K562 (cell line): Measurements from ENCODE around the gene SKIC2. TPM values are rescaled to one million over a fixed set of nuclear protein-coding genes. Genes with fewer than 3 reads are reported as not detected.

ENCODE experiments used
- CBX8 ChIP-seq: fragments of 200-600 bp; sonication (generic); IDR thresholded peaks from 2 replicates; pipeline ENCODE4 v1.6.1; 2012; ENCODE audit warnings: borderline replicate concordance, mixed run types, low read depth, mild to moderate bottlenecking, moderate library complexity, mixed read lengths, low read length, control low read depth, inconsistent platforms; ENCODE audit not compliant: poor library complexity, severe bottlenecking; ENCODE audit errors: extremely low read depth
- CHD2 ChIP-seq: IDR thresholded peaks from 2 replicates; pipeline ENCODE4 v1.6.1; 2011; ENCODE audit warnings: low read depth, low read length
- FOXP1 ChIP-seq: sonication (generic); formaldehyde crosslinking; IDR thresholded peaks from 2 replicates; pipeline ENCODE4 v1.8.0; 2022; ENCODE audit warnings: mild to moderate bottlenecking, missing genetic modification reagents
- HDAC1 ChIP-seq, 2 experiments: fragments of 450-650 bp; IDR thresholded peaks; 2 replicates each; pipeline ENCODE4 v1.6.1; 2016 to 2017; ENCODE audit warnings: inconsistent platforms in 1 of 2, mild to moderate bottlenecking in 1 of 2, moderate library complexity in 1 of 2
- HNRNPH1 ChIP-seq: fragments of 200-400 bp; formaldehyde crosslinking; optimal IDR thresholded peaks from 2 replicates; pipeline ENCODE3; 2017; ENCODE audit warnings: low read depth, mild to moderate bottlenecking, low read length, moderate library complexity
- JUNB ChIP-seq: fragments of 450-650 bp; formaldehyde crosslinking; conservative IDR thresholded peaks from 2 replicates; pipeline ENCODE4 v1.4.0; 2020; ENCODE audit warnings: mild to moderate bottlenecking
- KDM2B ChIP-seq: fragments of 250-450 bp; sonication (Bioruptor Pico); IDR thresholded peaks from 2 replicates; pipeline ENCODE4 v1.8.0; 2021; ENCODE audit warnings: mild to moderate bottlenecking, moderate library complexity
- MCM7 ChIP-seq, 2 experiments: fragments of 450-650 bp; IDR thresholded peaks; 2 replicates each; pipeline ENCODE4 v1.6.1; 2016 to 2018
- NFATC3 ChIP-seq: fragments of 450-650 bp; IDR thresholded peaks from 2 replicates; pipeline ENCODE4 v1.6.1; 2017; ENCODE audit warnings: mild to moderate bottlenecking
- NFIX ChIP-seq: fragments of 250-450 bp; sonication (Bioruptor Pico); IDR thresholded peaks from 2 replicates; pipeline ENCODE4 v1.4.0; 2020; ENCODE audit warnings: low read depth, mild to moderate bottlenecking, moderate library complexity
- NFXL1 ChIP-seq: fragments of 450-650 bp; formaldehyde crosslinking; IDR thresholded peaks from 2 replicates; pipeline ENCODE4 v1.4.0; 2021; ENCODE audit warnings: mild to moderate bottlenecking
- NR3C1 ChIP-seq: sonication (generic); formaldehyde crosslinking; IDR thresholded peaks from 2 replicates; pipeline ENCODE4 v1.8.1; 2022; ENCODE audit warnings: missing genetic modification reagents
- PTBP1 ChIP-seq: fragments of 200-400 bp; formaldehyde crosslinking; IDR thresholded peaks from 2 replicates; pipeline ENCODE4 v1.6.1; 2017; ENCODE audit warnings: low read depth, low read length
- PYGO2 ChIP-seq: fragments of 450-650 bp; IDR thresholded peaks from 2 replicates; pipeline ENCODE4 v1.6.1; 2016; ENCODE audit warnings: mild to moderate bottlenecking, missing genetic modification characterization, moderate library complexity, missing compliant biosample characterization
- SMARCA5 ChIP-seq: fragments of 450-650 bp; IDR thresholded peaks from 2 replicates; pipeline ENCODE4 v1.6.1; 2016
- SRSF3 ChIP-seq: fragments of 200-400 bp; formaldehyde crosslinking; IDR thresholded peaks from 2 replicates; pipeline ENCODE4 v1.6.1; 2016; ENCODE audit warnings: mild to moderate bottlenecking, low read length, moderate library complexity; ENCODE audit not compliant: insufficient read depth
- TAF9B ChIP-seq: fragments of 450-650 bp; IDR thresholded peaks from 2 replicates; pipeline ENCODE4 v1.6.1; 2018; ENCODE audit warnings: mild to moderate bottlenecking; ENCODE audit not compliant: partially characterized antibody
- ZFP30 ChIP-seq: fragments of 250-450 bp; sonication (Bioruptor Pico); IDR thresholded peaks from 2 replicates; pipeline ENCODE4 v1.8.0; 2022; ENCODE audit warnings: moderate library complexity, mild to moderate bottlenecking, inconsistent platforms, borderline replicate concordance
- ZFP36 ChIP-seq: fragments of 150-350 bp; IDR thresholded peaks from 2 replicates; pipeline ENCODE4 v1.6.1; 2018; ENCODE audit warnings: low read length, low read depth; ENCODE audit not compliant: partially characterized antibody
- ZNF146 ChIP-seq: IDR thresholded peaks from one replicate; pipeline ENCODE4 v1.6.1; 2018; ENCODE audit warnings: missing compliant biosample characterization; ENCODE audit not compliant: unreplicated experiment
- ZNF324 ChIP-seq: fragments of 250-450 bp; sonication (Bioruptor Pico); IDR thresholded peaks from 2 replicates; pipeline ENCODE4 v1.4.0; 2020; ENCODE audit warnings: mild to moderate bottlenecking
- ZNF695 ChIP-seq: fragments of 450-650 bp; formaldehyde crosslinking; IDR thresholded peaks from 2 replicates; pipeline ENCODE4 v1.4.0; 2020; ENCODE audit warnings: mild to moderate bottlenecking, moderate library complexity
- ZNF76 ChIP-seq: fragments of 250-450 bp; sonication (Bioruptor Pico); IDR thresholded peaks from 2 replicates; pipeline ENCODE4 v1.4.0; 2020; ENCODE audit warnings: mild to moderate bottlenecking, moderate library complexity, borderline replicate concordance
- polyA plus RNA-seq, 8 experiments: library from polyadenylated mRNA; depleted of rRNA in 4 of 8; stranded (reverse) in 5 of 8; unstranded in 3 of 8; fragments of >200 nt; fragmentation: Nextera tagmentation in 2 of 8; fragmentation: Illumina TruSeq in 1 of 8; extraction: Ambion mirVana in 2 of 8; extraction: Trizol in 1 of 8; gene quantifications; 2 replicates each; pipeline versions ENCODE4 v1.2.1 to v1.2.3, GENCODE V29; 2011 to 2014; ENCODE audit warnings: inconsistent platforms in 1 of 8, missing spikeins in 1 of 8
- total RNA-seq, 7 experiments: library from RNA; depleted of rRNA in 6 of 7; stranded (reverse); fragments of >200 nt in 6 of 7; fragmentation: Illumina TruSeq in 2 of 7; extraction: Trizol in 2 of 7; gene quantifications; 2 replicates each; pipeline versions ENCODE4 v1.2.1 to v1.2.3, GENCODE V29; 2011 to 2021; ENCODE audit warnings: low replicate concordance in 1 of 7
- TF ChIP-seq, protein P1 (sequence below): sonication (generic); formaldehyde crosslinking; IDR thresholded peaks from 2 replicates; pipeline ENCODE4 v1.4.0; 2020; ENCODE audit warnings: mild to moderate bottlenecking, missing genetic modification reagents
- TF ChIP-seq, protein P2 (sequence below): fragments of 250-450 bp; sonication (Bioruptor Pico); IDR thresholded peaks from 2 replicates; pipeline ENCODE4 v1.5.0; 2021; ENCODE audit warnings: mild to moderate bottlenecking, borderline replicate concordance

The SKIC2 gene
- total and polyA plus RNA-seq, 9 of the 15 experiments (the other 6 are each of a cell fraction or from before 2014, with no cell fraction given) = 3.3 to 94.6 (median 38.8) TPM

DNA sequence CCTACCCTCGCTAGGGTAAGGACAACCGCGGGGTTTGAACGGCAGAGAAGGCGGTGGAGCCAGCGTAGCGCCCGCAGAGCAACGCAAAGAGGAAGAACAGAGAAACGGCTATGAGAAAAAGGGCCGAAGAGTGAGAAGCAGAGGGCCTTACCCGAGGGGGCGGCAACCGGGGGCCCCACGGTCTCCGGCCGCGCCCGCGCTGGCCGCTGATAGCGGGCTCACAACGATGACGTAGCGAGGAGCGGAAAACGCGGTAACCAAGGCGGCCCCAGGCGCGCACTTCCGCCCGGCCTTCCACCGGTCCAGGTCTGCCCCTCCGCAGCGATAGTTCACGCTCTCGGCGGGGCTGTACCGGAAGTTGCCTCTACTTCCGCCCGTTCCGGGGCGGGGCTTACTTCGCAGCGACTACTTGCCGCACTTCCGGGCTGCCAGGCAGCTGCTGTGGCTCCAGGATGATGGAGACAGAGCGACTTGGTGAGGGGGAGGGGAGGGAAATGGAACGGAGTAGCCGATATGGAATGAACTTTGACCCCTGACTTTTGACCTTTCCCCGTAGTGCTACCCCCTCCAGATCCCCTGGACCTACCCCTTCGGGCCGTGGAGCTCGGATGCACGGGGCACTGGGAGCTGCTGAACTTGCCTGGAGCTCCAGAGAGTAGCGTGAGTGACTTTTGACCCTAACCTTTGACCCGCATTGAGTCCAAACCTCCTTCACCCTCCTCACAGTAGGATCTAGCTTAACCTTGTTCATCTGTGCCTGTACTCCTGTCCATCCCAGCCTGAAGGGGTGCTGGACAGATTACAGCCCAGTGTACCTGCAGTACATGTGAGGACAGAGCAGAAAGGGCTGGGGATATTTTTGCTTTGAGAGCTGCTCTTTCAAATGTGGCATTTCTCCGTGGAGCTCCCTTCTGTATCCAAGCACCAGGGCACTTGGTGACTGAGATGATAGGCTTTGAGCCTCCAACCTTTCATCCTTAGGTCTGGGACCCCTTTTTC lies at the start of gene SKIC2, which contains the start of gene NELFE (continued):
- TF ChIP-seq CBX8 (no peak), NFATC3 (no peak), ZNF76 (CRISPR knock-in tag) (peak; percentile 95), ZNF324 (CRISPR knock-in tag) (peak; percentile 61; the same call in 1 of the 2 replicates), ZFP36 (no peak), SRSF3 (0 out of 2 replicates have a peak, but pooled peaks have one; percentile 37), PYGO2 (tag) (peak; percentile 87; the same call in 1 of the 2 replicates), PTBP1 (no peak; the same call in 1 of the 2 replicates), SMARCA5 (no peak), CHD2 (peak; percentile 82), ZFP30 (CRISPR knock-in tag) (peak; percentile 41; the same call in 1 of the 2 replicates), FOXP1 (CRISPR knock-in tag) (peak; percentile 93; the same call in 1 of the 2 replicates), NFXL1 (CRISPR knock-in tag) (0 out of 2 replicates have a peak, but pooled peaks have one; percentile 62), HNRNPH1 (no peak), TAF9B (peak; percentile 83), JUNB (CRISPR knock-in tag) (no peak; the same call in 1 of the 2 replicates), ZNF146 (CRISPR knock-in tag) (no peak), NR3C1 (no peak), MCM7 (IDR thresholded peaks at IDR 0.05) (no peak), ZNF695 (CRISPR knock-in tag) (peak; percentile 75; the same call in 1 of the 2 replicates), NFIX (CRISPR knock-in tag) (no peak), HDAC1 (IDR thresholded peaks at IDR 0.05) (peak in 1 of 2 experiments; percentile 95; a peak in 2 of 4 replicates), KDM2B (CRISPR knock-in tag) (no peak)
- TF ChIP-seq, protein P1, sequence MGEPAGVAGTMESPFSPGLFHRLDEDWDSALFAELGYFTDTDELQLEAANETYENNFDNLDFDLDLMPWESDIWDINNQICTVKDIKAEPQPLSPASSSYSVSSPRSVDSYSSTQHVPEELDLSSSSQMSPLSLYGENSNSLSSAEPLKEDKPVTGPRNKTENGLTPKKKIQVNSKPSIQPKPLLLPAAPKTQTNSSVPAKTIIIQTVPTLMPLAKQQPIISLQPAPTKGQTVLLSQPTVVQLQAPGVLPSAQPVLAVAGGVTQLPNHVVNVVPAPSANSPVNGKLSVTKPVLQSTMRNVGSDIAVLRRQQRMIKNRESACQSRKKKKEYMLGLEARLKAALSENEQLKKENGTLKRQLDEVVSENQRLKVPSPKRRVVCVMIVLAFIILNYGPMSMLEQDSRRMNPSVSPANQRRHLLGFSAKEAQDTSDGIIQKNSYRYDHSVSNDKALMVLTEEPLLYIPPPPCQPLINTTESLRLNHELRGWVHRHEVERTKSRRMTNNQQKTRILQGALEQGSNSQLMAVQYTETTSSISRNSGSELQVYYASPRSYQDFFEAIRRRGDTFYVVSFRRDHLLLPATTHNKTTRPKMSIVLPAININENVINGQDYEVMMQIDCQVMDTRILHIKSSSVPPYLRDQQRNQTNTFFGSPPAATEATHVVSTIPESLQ (CRISPR knock-in tag) = no peak
- TF ChIP-seq, protein P2, sequence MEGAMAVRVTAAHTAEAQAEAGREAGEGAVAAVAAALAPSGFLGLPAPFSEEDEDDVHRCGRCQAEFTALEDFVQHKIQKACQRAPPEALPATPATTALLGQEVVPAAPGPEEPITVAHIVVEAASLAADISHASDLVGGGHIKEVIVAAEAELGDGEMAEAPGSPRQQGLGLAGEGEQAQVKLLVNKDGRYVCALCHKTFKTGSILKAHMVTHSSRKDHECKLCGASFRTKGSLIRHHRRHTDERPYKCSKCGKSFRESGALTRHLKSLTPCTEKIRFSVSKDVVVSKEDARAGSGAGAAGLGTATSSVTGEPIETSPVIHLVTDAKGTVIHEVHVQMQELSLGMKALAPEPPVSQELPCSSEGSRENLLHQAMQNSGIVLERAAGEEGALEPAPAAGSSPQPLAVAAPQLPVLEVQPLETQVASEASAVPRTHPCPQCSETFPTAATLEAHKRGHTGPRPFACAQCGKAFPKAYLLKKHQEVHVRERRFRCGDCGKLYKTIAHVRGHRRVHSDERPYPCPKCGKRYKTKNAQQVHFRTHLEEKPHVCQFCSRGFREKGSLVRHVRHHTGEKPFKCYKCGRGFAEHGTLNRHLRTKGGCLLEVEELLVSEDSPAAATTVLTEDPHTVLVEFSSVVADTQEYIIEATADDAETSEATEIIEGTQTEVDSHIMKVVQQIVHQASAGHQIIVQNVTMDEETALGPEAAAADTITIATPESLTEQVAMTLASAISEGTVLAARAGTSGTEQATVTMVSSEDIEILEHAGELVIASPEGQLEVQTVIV (CRISPR knock-in tag) = peak; percentile 41; the same call in 1 of the 2 replicates
